Measurements from ENCODE around the gene DYNC2H1.

- TF ChIP-seq CTCF (IDR thresholded peaks at IDR 0.05; ENCODE audit: insufficient read depth, low read depth, low read length) = no peak
- no peak for TF ChIP-seq EZH2 (IDR thresholded peaks at IDR 0.05; ENCODE audit: insufficient read depth, low read length)
Observed at GRCh38 chr11:103450241-103450640, 341.0 kb downstream of the DYNC2H1 start.
